GM19397 (cell line): Measurements from ENCODE around the gene KHK.

ENCODE experiments used
- ATAC-seq: cut with Tn5 transposase; IDR thresholded peaks from one replicate; pipeline ENCODE4 v1.9.1; 2021; ENCODE audit warnings: mild to moderate bottlenecking, moderate library complexity; ENCODE audit not compliant: unreplicated experiment

Gene KHK

DNA sequence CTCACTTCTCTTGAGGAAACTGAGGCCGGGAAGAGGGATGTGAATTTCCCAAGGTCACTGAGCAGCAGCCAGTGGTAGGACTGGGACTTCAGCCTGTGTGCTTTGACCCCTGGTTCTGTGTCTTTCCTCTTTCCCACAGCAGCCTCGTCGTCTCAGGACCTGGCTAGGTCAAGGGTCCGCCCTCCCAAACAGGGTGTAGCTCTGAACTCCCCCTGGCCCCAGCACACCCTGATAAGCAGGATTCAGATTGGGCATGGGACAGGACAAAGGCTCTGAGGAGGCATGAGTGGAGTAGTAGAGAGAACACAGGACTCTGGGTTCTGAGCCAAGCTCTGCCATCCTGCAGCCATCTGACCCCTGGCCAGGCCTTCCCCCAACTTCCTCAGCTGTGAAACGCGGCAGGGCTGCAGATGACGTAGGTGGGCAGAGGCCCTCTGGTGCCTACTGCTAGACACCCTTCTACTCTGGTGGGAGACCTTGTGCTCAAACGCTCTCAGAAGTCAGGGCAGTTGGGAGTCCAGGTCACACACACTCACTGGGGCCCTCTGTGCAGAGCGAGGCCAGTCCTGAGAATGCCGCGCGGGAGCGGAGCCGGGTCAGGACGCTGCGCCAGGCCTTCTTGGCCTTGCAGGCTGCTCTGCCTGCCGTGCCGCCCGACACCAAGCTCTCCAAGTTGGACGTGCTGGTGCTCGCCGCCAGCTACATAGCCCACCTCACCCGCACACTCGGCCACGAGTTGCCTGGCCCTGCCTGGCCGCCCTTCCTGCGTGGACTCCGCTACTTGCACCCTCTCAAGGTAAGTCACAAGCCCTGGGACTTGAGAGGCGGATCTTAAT, 63.2 kb downstream of the KHK start:
- ATAC-seq: no peak
